Uterus (tissue), 4 donors: ENCODE measurements around the gene CREM. TPM values are rescaled to one million over a fixed set of nuclear protein-coding genes. Genes with fewer than 3 reads are reported as not detected.

Experiments used
- DNase-seq, 2 donors: peaks; one replicate each; pipeline ENCODE4 v3.0.0-alpha.2; 2019 to 2020
- H3K27ac ChIP-seq, 2 donors: fragments of 200-600 bp; sonication (generic); 1 replicate in 1 of 2; 2 replicates in 1 of 2; pipeline ENCODE4 v1.5.1; 2016 to 2018
- H3K27me3 ChIP-seq, 2 donors: fragments of 200-600 bp; sonication (generic); one replicate each; pipeline ENCODE4 v1.5.1; 2018 to 2019; ENCODE audit warnings: control low read depth in 1 of 2
- H3K36me3 ChIP-seq, 2 donors: fragments of 200-600 bp; sonication (generic); one replicate each; pipeline ENCODE4 v1.5.1; 2019; ENCODE audit warnings: control low read depth in 1 of 2
- H3K4me1 ChIP-seq, 2 donors: fragments of 200-600 bp; sonication (generic); one replicate each; pipeline ENCODE4 v1.5.1; 2018 to 2019; ENCODE audit warnings: control low read depth in 1 of 2
- H3K4me3 ChIP-seq, 2 donors: fragments of 200-600 bp; sonication (generic); 1 replicate in 1 of 2; 2 replicates in 1 of 2; pipeline ENCODE4 v1.5.1; 2018 to 2019; ENCODE audit warnings: mild to moderate bottlenecking in 1 of 2
- H3K9me3 ChIP-seq, 2 donors: fragments of 200-600 bp; sonication (generic); one replicate each; pipeline ENCODE4 v1.5.1; 2019; ENCODE audit warnings: control low read depth in 1 of 2
- POLR2A ChIP-seq, 2 donors: fragments of 450-650 bp; IDR thresholded peaks; one replicate each; pipeline ENCODE4 v1.6.1; 2016; ENCODE audit warnings: antibody characterized with exemption in 2 of 2, mild to moderate bottlenecking in 1 of 2, moderate library complexity in 1 of 2
- intact Hi-C: fragments of 100-400 bp; cut with DNase I; formaldehyde crosslinking; loops from one replicate; pipeline ENCODE4 v1.15.1; 2023; ENCODE audit warnings: low total_unique reads
- total RNA-seq, 4 donors: library from RNA; depleted of rRNA in 3 of 4; stranded (reverse); fragments of >200 nt in 3 of 4; gene quantifications; one replicate each; pipeline versions ENCODE4 v1.1.0 to v1.2.4, GENCODE V29; 2014 to 2023
- TF ChIP-seq, protein P1 (sequence below), 4 experiments: fragments of 200-600 bp in 2 of 4; fragments of 450-650 bp in 2 of 4; sonication (generic) in 2 of 4; IDR thresholded peaks; one replicate each; pipeline ENCODE4 v1.5.1; 2016 to 2019; ENCODE audit warnings: antibody characterized with exemption in 4 of 4, mild to moderate bottlenecking in 2 of 4, moderate library complexity in 1 of 4
- donor health status: DM: yes; HTN: yes; CAD: no.

Gene CREM
- total RNA-seq, 4 donors from 2014 or later = 35.3 to 183 (median 57.0) TPM

DNA sequence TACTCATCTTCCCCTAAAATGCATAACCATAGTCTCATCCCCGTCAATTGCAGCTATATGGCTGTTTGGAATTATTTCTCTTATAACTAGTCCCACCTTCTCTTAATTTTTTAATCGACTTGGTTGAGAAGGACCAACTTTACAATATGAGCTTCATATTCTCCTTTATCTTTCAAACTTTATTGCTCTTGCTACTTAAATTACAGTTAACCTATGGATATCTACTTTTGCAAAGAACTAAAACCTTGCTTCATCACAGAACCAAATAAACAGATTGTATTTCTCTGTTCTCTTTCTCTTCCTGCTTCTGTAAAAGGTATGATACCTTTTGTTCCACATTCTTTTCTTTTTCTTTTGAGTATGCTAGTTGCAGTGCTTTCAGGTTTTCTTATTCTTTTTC is 6.1 kb downstream of the CREM start:
- Histone ChIP-seq H3K27me3 (no peaks in the 10 kb centered on the region), H3K36me3 (no peaks in the 10 kb centered on the region), H3K27ac (no peak overlapping the region), H3K4me1 (peaks cover 0 to 5% of the 10 kb centered on the region in 2 donors), H3K9me3 (no peaks in the 10 kb centered on the region), H3K4me3 (no peak overlapping the region)
- intact Hi-C loops = no loop called here
- TF ChIP-seq, protein P1, sequence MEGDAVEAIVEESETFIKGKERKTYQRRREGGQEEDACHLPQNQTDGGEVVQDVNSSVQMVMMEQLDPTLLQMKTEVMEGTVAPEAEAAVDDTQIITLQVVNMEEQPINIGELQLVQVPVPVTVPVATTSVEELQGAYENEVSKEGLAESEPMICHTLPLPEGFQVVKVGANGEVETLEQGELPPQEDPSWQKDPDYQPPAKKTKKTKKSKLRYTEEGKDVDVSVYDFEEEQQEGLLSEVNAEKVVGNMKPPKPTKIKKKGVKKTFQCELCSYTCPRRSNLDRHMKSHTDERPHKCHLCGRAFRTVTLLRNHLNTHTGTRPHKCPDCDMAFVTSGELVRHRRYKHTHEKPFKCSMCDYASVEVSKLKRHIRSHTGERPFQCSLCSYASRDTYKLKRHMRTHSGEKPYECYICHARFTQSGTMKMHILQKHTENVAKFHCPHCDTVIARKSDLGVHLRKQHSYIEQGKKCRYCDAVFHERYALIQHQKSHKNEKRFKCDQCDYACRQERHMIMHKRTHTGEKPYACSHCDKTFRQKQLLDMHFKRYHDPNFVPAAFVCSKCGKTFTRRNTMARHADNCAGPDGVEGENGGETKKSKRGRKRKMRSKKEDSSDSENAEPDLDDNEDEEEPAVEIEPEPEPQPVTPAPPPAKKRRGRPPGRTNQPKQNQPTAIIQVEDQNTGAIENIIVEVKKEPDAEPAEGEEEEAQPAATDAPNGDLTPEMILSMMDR (IDR thresholded peaks at IDR 0.05) = no peak
- no peak for TF ChIP-seq POLR2A (IDR thresholded peaks at IDR 0.05)
- no peak for DNase-seq

DNA sequence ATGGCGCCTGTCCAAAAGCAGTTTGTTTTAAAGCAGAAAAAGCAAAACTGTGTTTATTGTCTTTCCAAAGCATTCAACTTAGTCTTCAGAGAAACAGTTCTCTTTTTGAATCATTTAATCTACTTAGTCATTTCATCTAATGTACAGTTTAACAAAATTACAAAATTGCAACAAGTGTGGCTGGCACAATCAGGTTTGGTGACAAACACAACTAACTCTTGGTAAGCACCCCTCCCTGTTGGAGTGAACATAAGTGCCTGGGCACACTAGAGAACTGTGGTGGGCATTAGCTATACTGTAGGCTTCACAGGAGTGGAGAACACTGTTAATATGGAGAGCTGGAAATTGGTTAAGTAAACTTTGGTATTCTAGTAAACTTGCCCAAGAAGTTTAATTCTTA is 6.9 kb downstream of the CREM start:
- DNase-seq = no peak
- Histone ChIP-seq H3K27me3 (no peaks in the 10 kb centered on the region), H3K4me3 (no peak overlapping the region), H3K27ac (no peak overlapping the region), H3K36me3 (no peaks in the 10 kb centered on the region), H3K4me1 (peaks cover 0 to 5% of the 10 kb centered on the region in 2 donors), H3K9me3 (no peaks in the 10 kb centered on the region)
- intact Hi-C loops = no loop called here
- TF ChIP-seq POLR2A (IDR thresholded peaks at IDR 0.05) = no peak
- TF ChIP-seq, protein P1 (IDR thresholded peaks at IDR 0.05) = no peak

DNA sequence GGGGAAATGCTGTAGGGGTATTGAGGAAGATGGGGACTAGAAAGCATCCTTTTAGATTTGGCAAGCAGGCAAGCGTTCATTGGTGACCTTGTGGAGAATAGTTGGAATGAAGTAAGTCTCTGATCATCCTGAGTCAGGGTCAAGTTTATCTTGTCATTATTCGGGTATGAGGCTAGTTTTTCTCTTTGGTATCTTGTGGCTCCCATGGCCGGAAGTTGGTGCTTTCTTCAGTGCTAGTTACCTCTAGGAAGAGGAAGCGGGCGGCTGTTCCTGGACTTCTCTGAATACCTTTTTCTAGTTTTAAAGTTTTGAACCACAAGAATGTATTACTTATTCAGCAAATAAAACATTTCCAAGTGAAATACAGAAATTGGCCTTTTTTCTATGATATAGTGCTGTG is 9.2 kb downstream of the CREM start:
- Histone ChIP-seq H3K4me3 (no peak overlapping the region), H3K27me3 (no peaks in the 10 kb centered on the region), H3K36me3 (no peaks in the 10 kb centered on the region), H3K4me1 (no peaks in the 10 kb centered on the region), H3K9me3 (no peaks in the 10 kb centered on the region), H3K27ac (no peak overlapping the region)
- TF ChIP-seq POLR2A (IDR thresholded peaks at IDR 0.05) = no peak
- TF ChIP-seq, protein P1 (IDR thresholded peaks at IDR 0.05) = no peak
- no peak for DNase-seq
- intact Hi-C loops = no loop called here

DNA sequence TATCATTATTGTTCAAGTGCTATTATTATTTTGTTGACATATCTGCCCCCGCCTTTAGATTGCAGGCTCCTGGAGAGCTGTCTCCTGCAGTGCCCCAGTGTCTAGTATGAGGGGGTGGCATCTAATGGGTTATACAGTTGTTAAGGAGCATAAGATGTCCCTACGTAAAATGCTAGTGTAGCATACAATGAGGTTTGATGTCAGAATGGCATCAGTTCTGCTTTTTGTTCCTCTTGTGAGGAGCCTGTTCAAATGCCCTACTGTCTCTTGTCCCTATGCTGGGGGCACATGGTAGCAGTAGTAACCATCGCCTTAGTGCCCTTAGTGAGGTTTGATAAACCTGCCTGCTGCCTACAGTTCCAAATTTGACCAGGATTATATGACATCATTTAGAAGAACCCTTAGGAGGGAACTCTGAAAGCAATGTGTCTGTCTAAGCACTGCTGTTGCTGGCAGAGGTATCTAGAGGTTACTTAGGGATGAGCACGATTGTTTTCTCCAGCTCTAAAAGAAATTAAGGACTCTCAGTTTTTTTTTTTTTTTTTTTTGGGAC is 9.7 kb downstream of the CREM start:
- no peak for DNase-seq
- no peak for TF ChIP-seq POLR2A (IDR thresholded peaks at IDR 0.05)
- TF ChIP-seq, protein P1 (IDR thresholded peaks at IDR 0.05) = no peak
- H3K4me3 ChIP-seq = no peak overlapping the region
- H3K36me3 ChIP-seq = no peaks in the 10 kb centered on the region
- no peaks in the 10 kb centered on the region for H3K9me3 ChIP-seq
- no peaks in the 10 kb centered on the region for H3K4me1 ChIP-seq
- intact Hi-C loops = no loop called here
- H3K27ac ChIP-seq = no peak overlapping the region
- H3K27me3 ChIP-seq = no peaks in the 10 kb centered on the region

DNA sequence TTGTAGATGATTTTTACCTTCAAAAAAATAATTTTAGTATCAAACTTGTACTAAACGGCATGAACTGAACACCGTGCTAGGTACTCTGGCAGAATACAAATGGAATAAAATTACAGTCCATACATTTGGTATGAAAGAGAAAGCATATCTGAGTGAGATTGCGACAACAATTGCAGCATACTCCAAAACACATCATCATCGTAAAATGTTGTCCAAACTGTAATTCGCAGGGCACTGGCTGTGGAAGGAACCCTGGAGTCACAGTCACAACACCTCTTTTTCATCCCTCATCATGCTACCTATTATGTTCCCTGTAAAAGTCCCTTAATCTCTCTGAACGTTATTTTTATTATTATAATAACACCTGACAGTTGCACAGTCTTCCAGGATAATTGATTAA is 13.5 kb downstream of the CREM start:
- intact Hi-C loops = no loop called here
- TF ChIP-seq, protein P1 (IDR thresholded peaks at IDR 0.05) = no peak
- no peak for TF ChIP-seq POLR2A (IDR thresholded peaks at IDR 0.05)

More for the DNA sequence above, 13.5 kb downstream of the CREM start:
- Histone ChIP-seq H3K27me3 (no peaks in the 10 kb centered on the region), H3K36me3 (no peaks in the 10 kb centered on the region), H3K9me3 (no peaks in the 10 kb centered on the region), H3K4me3 (no peak overlapping the region), H3K27ac (no peak overlapping the region), H3K4me1 (no peaks in the 10 kb centered on the region)
- DNase-seq = no peak
